Skeletal muscle cell (primary cell): Measurements from ENCODE around the gene TAOK2.
"Not testable (repeated sequence)": the region's sequence is repeated elsewhere in the genome, so short reads cannot be mapped to it uniquely, and the experiment has no call there.

Experiments used
- DNase-seq: peaks from one replicate; pipeline ENCODE4 v3.0.0-alpha.2; 2010; ENCODE audit warnings: low read depth
- H3K4me3 ChIP-seq: 2 replicates; pipeline ENCODE4 v1.5.1; 2011; ENCODE audit warnings: low read depth, mild to moderate bottlenecking, control low read depth, low read length, moderate library complexity

TAOK2 gene

DNA sequence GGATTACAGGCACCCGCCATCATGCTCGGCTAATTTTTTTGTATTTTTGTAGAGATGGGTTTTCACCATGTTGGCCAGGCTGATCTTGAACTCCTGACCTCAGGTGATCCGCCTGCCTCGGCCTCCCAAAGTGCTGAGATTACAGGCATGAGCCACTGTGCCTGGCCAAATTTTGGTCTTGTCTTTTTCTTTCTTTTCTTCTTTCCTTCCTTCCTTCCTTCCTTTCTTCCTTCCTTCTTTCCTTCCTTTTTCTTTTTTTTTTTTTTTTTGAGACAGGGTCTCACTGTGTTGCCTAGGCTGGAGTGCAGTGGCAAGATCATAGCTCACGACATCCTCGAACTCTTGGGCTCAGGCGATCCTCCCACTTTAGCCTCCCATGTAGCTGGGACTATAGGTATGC lies 41.8 kb downstream of the TAOK2 start:
- H3K4me3 ChIP-seq, DNase-seq: not testable (repeated sequence)

DNA sequence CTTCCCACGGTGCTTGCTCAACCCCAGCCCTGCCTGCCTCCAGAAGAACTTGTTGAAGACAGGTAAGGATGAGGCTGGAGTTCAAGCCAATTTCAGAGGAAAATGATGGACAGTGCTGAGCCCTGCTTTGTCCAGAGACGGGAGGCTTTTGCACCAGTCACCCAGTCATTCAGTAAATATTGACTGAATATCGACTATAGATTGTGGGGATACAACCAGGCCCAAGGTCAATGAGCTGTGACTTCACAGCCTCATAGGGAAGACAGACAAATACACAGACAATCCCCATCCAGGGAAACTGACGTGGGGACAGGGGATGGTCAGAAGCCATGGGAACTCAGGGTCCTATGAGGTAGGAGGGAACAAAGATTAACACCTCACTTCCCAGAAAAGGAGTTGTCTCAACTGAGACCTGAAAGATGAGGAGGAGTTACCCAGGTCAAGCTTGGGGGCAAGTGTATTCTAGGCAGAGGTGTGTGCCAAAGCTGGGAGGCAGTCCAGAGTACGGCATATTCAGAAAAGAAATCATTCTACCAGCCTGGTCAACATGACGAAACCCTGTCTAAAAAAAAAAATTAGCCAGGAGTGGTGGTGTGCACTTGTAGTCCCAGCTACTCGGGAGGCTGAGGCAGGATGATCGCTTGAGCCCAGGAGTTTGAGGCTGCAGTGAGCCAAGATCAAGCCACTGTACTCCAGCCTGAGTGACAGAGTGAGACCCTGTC lies 43.0 kb downstream of the TAOK2 start:
- DNase-seq: no peak
- no peak overlapping the region for H3K4me3 ChIP-seq

DNA sequence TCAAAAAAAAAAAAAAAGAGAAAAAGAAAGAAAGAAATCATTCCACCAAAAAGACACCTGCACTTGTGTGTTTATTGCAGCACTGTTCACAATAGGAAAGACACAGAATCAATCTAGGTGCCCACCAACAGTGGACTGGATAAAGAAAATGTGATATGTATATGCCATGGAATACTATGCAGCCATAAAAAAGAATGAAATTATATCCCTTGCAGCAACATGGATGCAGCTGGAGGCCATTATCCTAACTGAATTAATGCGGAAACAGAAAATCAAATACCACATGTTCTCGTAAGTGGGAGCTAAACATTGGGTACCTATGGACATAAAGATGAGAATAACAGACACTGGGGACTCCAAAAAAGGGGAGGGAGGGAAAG lies 43.6 kb downstream of the TAOK2 start:
- DNase-seq: no peak
- no peak overlapping the region for H3K4me3 ChIP-seq

DNA sequence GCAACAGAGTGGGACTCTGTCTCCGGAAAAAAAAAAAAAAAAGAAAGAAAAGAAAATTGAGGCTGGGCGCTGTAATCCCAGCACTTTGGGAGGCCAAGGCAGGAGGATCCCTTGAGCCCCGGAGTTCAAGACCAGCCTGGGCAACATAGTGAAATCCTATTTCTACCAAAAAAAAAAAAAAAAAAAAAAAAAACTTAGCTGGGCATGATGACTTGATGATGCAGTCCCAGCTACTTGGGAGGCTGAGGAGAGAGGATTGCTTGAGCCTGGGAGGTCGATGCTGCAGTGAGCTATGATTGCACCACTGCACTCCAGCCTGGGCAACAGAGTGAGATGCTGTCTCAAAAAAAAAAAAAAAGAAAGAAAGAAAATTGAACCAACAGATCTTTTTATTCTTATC lies 44.3 kb downstream of the TAOK2 start:
- not testable (repeated sequence) for DNase-seq, H3K4me3 ChIP-seq

DNA sequence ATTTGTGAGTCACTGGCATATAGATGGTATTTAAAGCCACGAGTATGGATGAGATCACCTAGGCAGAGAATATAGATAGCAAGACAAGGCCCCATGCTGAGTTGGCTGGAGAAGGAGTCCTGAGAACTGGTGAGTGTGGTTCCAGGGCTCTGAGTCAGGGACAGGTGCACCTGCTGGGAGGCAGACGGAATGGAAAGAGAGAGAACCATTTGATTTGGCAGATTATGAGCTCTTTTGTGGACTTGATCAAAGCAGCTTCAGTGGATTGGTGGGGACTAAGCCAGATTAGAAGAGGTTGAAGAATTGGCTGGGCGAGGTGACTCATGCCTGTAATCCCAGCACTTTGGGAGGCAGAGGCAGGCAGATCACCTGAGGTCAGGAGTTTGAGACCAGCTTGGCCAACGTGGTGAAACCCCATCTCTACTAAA lies 45.1 kb downstream of the TAOK2 start:
- H3K4me3 ChIP-seq: no peak overlapping the region
- peak; percentile 12 for DNase-seq

DNA sequence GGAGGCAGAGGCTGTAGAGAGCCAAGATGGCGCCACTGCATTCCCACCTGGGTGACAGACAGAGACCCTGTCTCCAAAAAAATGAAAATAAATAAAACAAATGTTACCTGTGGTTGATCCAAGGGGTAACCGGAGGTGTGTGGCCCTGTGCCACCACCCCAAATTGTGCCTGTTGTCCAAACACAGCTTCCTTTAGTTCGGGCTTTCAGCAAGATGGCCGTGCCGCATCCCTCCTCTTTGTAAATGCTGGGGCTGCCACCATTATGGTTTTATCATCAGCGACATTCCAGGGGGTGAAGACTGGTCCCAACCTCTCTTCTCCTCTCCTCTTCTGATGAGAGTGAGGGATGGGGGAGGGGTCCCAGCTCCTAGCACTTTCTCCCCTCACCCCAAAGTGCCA lies 49.2 kb downstream of the TAOK2 start, which contains the start of gene C16orf92:
Gene C16orf92, plus strand, starts transcription at position 312 of the 400 bp plus-strand sequence. CDS start 143 bp downstream, outside the sequence.
- no peak within 1 kb of the TSS for H3K4me3 ChIP-seq
- DNase-seq: no peak

DNA sequence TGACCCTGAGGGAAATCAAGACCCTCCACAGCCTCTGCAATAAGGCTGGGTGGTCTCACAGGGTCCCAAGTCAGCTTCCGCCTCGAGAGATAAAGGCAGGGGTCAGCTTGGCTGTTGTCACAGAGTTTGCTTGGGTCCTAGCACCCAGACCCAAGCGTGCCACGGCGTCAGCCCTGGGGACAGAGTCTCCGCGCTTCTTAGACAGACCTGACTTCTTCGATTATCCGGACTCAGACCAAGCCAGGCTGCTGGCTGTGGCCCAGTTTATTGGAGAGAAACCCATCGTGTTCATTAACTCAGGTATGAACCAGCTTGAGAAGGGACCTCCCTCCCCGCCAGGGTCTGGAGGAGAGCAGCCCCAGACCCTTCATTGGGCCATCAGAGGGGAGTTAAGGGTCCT lies 49.9 kb downstream of the TAOK2 start:
- H3K4me3 ChIP-seq: no peak overlapping the region
- no peak for DNase-seq

DNA sequence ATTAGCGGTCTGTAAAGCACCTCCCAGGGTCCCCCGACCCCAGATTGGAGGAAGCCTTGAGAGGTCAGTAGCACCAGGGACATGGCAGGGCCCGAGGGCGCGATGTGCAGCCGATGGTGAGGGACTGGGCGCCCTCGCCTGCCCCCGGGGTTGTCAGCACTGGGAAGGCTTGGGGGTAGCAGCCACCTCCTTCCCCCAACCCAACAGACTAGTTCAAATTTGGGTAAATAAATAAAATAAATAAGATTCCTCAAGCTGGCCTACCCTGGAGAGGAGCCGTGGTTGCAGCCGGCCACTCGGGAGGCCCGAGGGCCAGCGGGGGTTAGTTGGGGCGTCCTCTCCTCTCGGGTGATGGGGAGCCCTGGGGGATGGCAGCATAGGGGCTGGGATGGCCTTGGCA lies 50.8 kb downstream of the TAOK2 start:
- DNase-seq: no peak
- H3K4me3 ChIP-seq: no peak overlapping the region

DNA sequence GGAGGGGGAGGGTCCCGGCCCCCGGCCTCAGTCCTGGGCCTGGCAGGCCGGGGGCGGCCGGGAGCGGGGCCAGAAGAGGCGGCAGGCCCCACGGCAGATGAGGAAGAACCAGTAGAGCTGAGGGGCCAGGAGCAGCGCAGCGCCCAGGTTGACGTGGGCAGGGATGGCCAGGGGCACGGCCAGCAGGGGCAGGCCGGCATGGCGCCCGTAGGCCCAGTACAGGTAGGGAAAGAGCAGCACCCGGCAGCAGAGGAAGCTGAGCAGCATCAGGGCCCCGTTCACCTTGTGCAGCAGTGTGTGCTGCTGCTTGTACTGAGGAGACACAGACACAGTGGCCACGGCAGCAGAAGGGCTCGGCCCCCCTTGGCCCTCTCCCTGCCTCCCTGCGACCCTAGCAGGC lies 51.5 kb downstream of the TAOK2 start:
- no peak for DNase-seq
- no peak overlapping the region for H3K4me3 ChIP-seq

DNA sequence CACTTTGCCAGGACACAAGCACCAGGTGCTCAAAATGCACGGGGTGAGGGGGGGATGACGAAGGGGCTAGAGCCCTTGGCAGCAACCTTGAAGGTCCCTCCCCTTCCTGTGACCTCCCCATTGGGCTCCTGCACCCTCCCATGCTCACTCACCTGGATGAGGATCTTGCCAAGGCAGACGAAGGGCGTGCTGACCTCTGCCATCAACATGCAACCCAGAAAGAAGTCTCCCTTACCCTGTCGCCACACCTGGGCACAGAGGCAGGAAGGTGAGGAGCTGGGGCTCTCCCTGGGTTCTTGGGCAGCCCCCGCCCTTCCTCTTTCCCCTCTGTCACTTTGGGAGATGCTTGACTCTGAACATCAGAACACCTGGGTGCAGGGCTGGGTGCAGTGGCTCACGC lies 51.9 kb downstream of the TAOK2 start:
- no peak overlapping the region for H3K4me3 ChIP-seq
- DNase-seq: no peak

DNA sequence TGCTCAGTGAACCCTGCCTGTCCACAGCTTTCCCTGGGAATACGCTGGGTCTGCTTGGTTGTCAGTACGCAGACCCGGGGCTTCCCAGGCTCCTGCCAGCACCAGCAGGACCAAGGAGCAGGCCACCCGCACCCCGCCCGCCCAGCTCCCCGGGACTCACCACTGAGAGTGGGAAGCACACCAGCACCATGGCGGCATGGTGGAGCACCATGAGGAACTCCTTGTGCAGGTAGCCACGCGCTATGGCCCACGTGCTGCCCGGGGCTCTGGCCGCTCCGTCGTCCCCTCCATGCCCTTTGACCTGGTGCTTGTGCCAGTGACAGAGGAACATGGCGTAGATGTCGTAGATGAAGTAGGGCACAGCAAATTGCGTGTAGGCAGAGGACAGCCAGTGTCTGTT lies 52.8 kb downstream of the TAOK2 start:
- no peak for DNase-seq
- H3K4me3 ChIP-seq: no peak overlapping the region

DNA sequence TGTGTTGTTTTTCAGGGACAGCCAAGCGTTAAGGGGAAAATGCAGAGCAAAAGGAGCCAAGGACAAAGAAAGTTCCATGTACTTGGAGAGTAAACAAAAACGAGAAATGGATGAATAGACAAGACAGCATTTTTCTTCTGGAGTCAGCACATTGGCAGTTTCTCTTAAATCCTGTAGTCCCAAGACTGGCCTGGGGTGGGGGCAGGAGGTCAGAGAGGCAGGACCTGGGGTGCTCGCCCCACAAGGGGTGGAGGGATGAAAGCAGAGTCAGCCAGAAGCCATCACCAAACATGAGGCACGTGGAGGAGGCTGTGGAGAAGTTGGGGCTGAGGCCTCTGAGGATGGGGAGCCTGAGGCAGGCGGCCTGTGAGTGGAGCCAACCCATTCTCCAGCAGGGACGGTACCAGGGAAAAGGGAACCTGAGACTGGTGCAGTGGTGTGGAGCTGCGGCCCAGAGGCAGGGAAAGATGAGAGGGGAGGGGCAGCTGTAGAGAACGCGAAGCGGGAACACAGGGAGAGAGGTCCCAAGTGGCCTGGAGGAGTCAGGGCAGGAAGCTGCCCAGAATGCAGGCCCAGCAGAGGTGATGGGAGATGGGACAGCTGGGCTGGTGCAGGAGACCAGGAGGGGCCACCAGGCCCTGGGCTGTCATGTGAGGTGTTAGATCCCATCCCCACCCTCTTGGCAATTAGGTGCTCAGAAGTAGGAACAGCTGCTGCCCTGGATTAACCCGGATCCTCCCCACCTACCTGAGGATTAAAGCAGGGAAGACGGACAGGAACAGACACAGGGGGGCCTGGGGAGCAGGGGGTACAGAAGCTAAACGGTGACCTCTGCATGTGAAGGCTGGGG lies 54.1 kb downstream of the TAOK2 start:
- no peak overlapping the region for H3K4me3 ChIP-seq
- DNase-seq: no peak

DNA sequence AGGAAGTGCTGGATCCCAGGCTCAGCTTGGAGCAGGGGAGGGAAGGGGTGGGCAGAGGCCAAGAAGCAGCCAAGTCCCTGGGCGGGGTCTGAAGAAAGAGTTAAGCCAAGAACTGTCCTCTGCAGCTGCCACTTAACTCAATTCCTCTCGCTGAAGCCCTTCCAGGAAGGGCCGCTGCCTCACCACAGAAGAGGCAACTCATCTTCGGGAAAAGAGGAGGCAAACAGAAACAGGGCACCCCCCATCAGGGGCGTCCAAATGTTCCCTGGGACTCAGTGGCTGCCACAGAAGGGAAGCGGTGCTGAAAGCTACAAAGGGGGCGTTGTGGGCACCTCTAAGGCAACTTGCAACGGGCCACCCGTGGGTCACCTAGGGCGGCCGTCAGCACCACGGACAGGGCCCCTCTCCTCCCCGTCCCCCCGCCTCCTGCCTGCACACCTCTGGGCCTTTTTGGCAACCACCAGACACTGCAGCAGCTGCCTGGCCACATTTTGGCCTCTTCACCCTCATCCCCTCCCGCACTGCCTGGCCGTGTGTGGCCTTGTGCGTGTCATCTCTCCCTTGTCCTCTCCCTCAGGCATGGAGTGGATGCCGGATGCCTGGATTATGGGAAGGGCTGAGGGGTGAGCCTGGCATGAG lies 54.9 kb downstream of the TAOK2 start:
- no peak overlapping the region for H3K4me3 ChIP-seq
- DNase-seq: no peak

DNA sequence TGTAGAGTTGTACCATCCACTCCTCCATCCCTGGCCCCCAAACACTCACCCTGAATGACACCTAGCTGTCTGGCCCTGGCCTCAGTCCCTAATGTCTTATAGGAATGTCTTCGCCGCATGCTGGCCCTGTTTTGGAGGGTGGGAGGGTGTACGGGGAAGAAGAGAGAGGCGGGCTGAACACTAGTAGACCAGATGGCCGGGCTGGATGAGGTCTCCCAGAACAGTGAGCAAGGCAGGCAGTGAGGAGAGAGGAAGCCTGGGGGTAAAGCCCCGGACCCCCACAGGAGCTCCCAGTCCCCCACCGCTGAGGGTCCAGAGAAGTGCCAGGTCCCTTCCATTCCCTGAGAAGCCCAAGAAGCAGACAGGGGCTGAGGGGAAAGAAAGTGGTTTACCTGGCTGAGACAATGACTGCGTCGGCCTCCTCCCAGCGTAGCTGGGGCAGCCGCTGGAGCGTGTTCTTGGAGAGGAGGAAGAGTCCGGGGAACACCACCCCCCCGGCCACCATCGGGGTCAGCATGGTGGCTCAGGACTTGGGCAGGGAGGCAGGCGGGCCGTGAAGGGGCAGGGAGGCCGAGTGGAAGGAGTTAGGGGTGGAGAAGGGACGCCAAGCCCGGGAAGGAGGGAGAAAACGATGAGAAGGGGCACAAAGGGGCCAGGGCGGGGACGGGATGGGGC lies 56.5 kb downstream of the TAOK2 start:
- no peak overlapping the region for H3K4me3 ChIP-seq
- DNase-seq: no peak

DNA sequence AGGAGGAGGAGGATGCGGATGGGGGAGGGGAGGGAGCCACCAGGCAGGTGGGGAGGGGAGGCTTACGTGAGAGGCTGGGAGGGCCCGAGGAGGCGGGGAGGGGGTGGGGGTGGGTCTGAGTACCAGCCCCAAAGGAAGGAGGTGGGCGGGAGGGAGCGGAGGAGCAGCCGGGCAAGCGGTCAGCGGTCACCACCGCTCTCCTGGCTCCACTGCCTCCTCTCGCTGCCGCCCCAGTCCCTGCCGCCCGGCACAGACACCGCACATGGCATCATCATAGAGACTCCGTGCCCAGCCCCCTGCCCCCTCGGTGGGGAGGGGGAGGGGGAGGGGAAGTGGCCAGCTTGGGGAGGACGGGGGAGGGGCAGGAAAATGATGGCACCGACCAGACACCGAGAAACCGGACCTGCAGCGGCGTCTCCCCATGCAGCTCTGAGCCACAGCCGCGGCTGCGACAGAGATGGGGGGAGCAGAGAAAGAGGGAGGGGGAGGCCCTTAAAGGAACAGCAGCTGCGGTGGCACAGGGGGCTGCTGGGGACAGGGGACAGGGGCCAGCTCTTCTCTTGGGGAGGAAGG lies 57.3 kb downstream of the TAOK2 start, which contains the start of gene TLCD3B:
Gene TLCD3B, minus strand, starts transcription at position 431 of the 573 bp plus-strand sequence. CDS start 744 bp downstream, outside the sequence.
- no peak for DNase-seq
- H3K4me3 ChIP-seq: peak within 1 kb of the TSS; percentile 23

DNA sequence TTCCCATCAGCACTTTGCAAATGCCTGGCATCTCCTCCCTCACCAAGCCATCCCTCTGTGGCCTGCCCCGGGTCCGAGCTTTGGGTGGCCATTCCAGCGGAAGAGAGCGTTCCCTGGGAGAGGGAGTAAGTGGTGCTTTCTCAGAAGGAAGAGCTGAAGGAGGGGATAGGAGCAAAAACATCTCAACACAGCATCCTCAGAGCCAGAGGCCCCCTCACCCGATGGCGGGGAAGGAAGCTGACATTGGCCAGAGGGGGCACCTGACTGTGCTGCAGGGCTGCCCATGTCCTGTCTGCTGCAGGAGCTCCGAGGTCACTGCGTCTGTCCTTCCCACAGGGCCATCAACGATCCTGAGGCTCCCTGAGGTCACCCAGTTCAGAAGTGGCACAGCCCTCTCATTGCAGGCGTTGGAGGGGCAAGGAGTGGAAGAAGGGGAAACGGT lies 57.8 kb downstream of the TAOK2 start:
- peak overlapping the region; percentile 23 for H3K4me3 ChIP-seq
- DNase-seq: no peak

DNA sequence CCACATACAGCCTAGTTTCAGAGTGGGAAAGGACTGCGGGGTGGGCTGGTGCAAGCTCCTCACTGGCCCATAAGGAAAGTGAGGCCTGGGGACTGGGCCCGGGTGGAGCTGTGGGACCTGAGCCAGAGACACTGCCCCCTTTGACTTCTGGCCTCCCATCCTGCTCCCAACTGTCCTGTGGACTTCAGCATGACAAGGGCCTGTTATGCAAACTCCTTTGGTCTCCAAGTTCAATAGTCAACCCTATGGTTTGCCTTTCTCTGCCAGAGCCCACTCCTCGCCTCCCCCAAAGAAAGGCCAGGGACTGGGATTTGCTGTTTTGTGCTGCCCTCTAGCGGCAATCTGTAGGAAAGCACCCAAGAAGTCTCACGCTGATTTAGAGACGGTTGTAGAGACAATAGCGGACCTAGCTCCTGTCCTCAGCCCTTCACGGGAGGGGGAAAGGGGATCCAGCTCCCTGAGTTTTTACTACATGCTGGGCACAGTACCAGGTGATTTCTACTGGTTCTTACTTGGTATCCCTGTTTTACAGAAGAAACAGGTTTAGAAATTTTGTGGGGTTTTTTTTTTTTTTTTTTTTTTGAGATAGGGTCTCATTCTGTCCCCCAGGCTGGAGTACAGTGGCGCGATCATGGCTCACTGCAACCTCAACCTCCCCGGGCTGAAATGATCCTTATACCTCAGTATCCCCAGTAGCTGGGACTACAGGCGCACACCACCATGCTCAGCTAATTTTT lies 58.6 kb downstream of the TAOK2 start:
- H3K4me3 ChIP-seq: no peak overlapping the region
- DNase-seq: peak; percentile 12

DNA sequence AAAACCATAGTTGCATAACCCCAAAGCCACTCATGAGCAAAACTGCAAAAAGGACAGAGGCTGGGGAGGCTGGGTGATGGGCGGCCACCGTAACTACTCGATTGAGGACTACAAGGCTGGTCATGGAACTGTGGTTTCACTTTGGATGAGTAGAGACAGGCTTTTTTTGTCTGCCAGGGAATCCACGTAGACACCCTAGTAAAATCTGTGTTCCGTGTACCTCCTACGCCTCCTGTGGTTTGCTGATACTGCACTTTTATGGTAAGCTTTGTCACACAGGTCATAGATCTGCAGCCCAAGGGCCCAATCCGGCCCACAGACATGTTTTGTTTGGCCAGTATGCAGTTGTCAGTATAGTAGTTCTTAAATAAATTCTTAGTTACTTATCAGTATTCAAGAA lies 59.6 kb downstream of the TAOK2 start:
- DNase-seq: no peak
- no peak overlapping the region for H3K4me3 ChIP-seq

DNA sequence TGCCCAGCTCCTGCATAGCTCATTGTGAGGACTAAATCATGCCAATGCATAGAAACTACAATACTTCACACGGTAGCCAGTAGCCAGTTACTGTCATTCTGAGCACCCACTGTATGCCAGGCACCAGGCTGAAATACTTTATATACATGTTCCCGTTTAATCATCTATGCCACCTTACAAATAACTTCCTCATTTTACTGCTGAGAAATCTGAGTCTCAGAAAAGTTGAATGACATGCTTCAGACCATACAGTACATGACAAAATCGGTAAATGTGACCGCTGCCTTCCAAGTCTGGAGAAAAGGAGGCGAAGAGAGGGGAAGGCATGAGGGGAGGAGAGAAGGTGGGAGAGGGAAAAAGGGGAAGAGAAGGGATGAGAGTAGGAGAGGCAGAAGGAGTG lies 66.6 kb downstream of the TAOK2 start:
- no peak overlapping the region for H3K4me3 ChIP-seq
- no peak for DNase-seq
